G401.6 (cell line): ENCODE results near the gene RD3L.

Experiments used
- FAIRE-seq: peaks from 2 replicates; lab custom pipeline; 2012; peaks lifted over from hg19 to GRCh38; lab: Jason Lieb, UNC

RD3L gene

GRCh38 chr14:103892247-103892646 lies 50.1 kb downstream of the RD3L start:
- FAIRE-seq: no peak

DNA sequence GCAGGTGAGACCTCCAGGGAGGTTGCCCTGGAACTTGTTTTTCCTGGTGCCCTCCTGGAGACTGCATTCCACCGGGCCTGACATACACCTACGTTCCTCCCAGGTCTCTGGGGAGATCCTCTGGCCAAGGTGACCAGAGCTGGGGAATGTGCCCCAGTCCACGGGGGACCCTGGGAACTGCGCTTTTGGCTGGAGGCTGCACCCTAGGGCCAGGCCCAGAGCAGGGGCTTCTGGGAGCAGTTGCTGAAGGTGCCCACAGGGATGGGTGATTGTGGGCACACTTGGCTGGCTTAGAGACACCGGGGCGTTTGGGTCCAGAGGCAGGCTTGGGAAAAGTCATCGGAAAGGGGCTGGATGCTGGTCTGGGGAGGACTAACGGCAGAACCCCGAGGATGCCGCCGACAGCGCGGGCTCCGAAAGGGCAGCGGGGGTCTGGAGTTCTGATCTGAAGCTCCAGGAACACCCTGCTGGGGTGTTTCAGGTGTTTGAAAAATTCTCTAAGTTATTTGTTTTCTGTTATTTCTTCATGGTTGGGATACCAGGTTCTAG lies 50.6 kb downstream of the RD3L start:
- no peak for FAIRE-seq

- FAIRE-seq: no peak
Measured at GRCh38 chr14:103890821-103891666, 51.3 kb downstream of the RD3L start.
